Epithelial cell of esophagus (primary cell): ENCODE data around the gene RMDN3.

Source experiments
- DNase-seq: peaks from one replicate; pipeline ENCODE4 v3.0.0; 2010; ENCODE audit warnings: low read depth
- H3K4me3 ChIP-seq: 2 replicates; pipeline ENCODE4 v1.5.1; 2011; ENCODE audit warnings: mild to moderate bottlenecking, low read length, control low read depth
- CTCF ChIP-seq: IDR thresholded peaks from 2 replicates; pipeline ENCODE4 v1.5.1; 2011; ENCODE audit warnings: low read depth, mild to moderate bottlenecking, low read length, control low read depth, inconsistent platforms; ENCODE audit not compliant: insufficient read depth; ENCODE audit errors: missing control alignments

RMDN3 gene

GRCh38 chr15:40691737-40692136 is 63.3 kb downstream of the RMDN3 start:
- TF ChIP-seq CTCF, result no peak
- no peak for DNase-seq
- H3K4me3 ChIP-seq, result no peak overlapping the region

GRCh38 chr15:40688932-40689799 is 65.9 kb downstream of the RMDN3 start:
- no peak overlapping the region for H3K4me3 ChIP-seq
- peak; percentile 11 for DNase-seq
- TF ChIP-seq CTCF, result no peak
